Measurements from ENCODE around the gene EIF3L. TPM values are rescaled to one million over a fixed set of nuclear protein-coding genes. Genes with fewer than 3 reads are reported as not detected.

Gene EIF3L
- total RNA-seq, 2 donors from 2014 or later = 362 to 388 TPM

DNA sequence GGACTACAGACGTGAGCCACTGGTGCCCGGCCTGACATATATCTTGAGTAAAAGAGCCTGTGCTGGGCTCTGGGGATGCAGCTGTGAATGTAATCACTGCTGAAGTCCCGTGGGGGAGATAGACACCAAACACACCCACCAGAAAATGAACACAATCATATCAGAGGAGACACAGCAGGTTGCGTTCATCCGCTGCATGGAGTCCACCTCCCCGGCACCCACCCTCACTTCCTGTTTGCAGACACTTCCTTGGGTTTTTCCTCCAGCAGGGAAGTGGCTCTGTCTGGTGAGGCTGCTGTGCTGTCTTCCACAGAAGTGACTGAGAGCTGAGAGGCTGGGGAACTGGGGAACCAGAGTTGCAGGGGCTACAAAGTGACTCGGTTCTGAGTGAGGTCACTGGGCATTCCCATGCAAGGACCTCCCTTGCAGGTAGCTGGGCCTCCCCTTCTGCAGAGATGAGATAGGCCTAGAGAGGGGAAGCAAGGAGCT is 64.1 kb downstream of the EIF3L start:
- ATAC-seq = no peak
- intact Hi-C loops (cut with DNase I, micrococcal nuclease) = no loop called here

GRCh38 chr22:37916311-37916710 is 67.1 kb downstream of the EIF3L start:
- intact Hi-C loops (cut with DNase I, micrococcal nuclease) = no loop called here
- DNase-seq (no peak), ATAC-seq (no peak)

More for the DNA sequence above, 64.1 kb downstream of the EIF3L start:
- DNase-seq = no peak

- intact Hi-C loops (cut with DNase I, micrococcal nuclease) = no loop called here
- ATAC-seq (no peak), DNase-seq (no peak)
These were observed 68.8 kb downstream of the EIF3L start for GRCh38 chr22:37917874-37918548.

GRCh38 chr22:37918580-37919270 is 69.5 kb downstream of the EIF3L start:
- ATAC-seq (no peak), DNase-seq (no peak)
- intact Hi-C loops (cut with DNase I, micrococcal nuclease) = no loop called here

DNA sequence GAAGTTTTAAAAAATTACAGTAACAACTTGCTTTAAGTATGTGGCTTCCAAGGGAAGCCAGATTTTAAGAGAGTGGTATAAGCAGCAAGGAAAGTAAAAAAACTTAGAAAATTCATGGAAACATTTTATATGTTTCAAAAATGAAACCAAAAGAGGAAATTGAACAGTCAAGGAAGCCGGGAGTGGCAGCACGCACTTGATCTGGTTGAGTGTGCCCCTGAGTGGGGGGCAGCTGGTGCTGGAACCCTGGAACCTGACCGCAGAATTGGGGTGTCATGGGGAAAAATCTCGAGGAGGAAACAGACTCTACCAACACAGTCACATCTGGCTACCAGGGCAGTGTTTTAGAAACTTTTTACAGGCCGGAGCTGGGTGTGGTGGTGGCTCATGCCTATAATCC is 70.9 kb downstream of the EIF3L start:
- DNase-seq (no peak), ATAC-seq (no peak)
- intact Hi-C loops (cut with DNase I, micrococcal nuclease) = no loop called here

GRCh38 chr22:37922191-37922590 is 73.0 kb downstream of the EIF3L start:
- intact Hi-C loops (cut with DNase I, micrococcal nuclease) = no loop called here
- DNase-seq = no peak
- no peak for ATAC-seq

- intact Hi-C loops (cut with DNase I, micrococcal nuclease) = no loop called here
- DNase-seq (no peak), ATAC-seq (no peak)
These were observed 74.7 kb downstream of the EIF3L start for GRCh38 chr22:37923927-37924326.

DNA sequence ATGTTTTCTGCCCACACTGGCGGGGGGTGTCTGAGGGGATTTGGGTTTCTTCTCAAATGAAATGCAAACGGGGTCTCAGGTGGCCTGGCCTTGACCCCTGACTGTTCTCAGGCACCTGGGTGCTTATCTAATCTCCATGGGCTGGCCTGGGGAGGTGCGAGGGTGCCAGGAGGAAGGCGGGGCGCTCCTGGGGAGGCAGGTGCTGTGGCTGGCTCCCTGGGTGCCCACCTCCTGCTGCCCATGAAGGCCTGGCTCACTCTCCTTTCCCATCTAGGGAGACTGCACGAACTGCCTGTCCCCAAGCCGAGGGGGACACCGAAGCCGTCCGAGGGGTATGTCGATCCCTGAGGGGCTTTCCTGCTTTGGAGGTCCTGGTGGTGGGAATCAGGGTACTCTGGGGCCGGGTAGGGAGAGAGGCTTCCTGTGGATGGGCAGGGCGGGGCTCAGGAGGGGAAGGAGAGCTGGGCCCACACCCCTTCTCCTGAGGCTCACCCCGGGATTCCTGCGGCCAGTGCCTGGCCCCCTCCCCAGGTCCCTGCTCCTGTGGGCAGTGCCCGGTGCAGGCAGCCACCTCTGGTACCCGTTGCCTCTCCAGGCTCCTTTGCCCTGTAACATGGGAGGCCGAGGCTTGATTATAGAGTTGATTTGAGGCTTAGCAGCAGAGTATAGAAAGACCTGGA is 75.3 kb downstream of the EIF3L start:
- intact Hi-C loops (cut with DNase I, micrococcal nuclease) = no loop called here
- ATAC-seq (no peak), DNase-seq (no peak)

GRCh38 chr22:37925330-37925729 is 76.1 kb downstream of the EIF3L start:
- intact Hi-C loops (cut with DNase I, micrococcal nuclease) = no loop called here
- DNase-seq (no peak), ATAC-seq (no peak)

GRCh38 chr22:37925767-37926166 is 76.5 kb downstream of the EIF3L start:
- ATAC-seq (no peak), DNase-seq (no peak)
- intact Hi-C loops (cut with DNase I, micrococcal nuclease) = no loop called here

- intact Hi-C loops (cut with DNase I, micrococcal nuclease) = no loop called here
These were observed 77.1 kb downstream of the EIF3L start for GRCh38 chr22:37926358-37926757.

GRCh38 chr22:37926771-37927636 is 77.8 kb downstream of the EIF3L start:
- DNase-seq = no peak
- no peak for ATAC-seq
- intact Hi-C loops (cut with DNase I, micrococcal nuclease) = no loop called here

More at GRCh38 chr22:37926358-37926757, 77.1 kb downstream of the EIF3L start:
- DNase-seq (no peak), ATAC-seq (no peak)

GRCh38 chr22:37927637-37927936 is 78.4 kb downstream of the EIF3L start:
- intact Hi-C loops (cut with DNase I, micrococcal nuclease) = no loop called here
- DNase-seq (no peak), ATAC-seq (no peak)

GRCh38 chr22:37929390-37929789 is 80.2 kb downstream of the EIF3L start:
- ATAC-seq = no peak
- no peak for DNase-seq

GRCh38 chr22:37930270-37930951 is 81.2 kb downstream of the EIF3L start:
- intact Hi-C loops (cut with DNase I, micrococcal nuclease) = no loop called here
- DNase-seq (no peak), ATAC-seq (no peak)

More at GRCh38 chr22:37929390-37929789, 80.2 kb downstream of the EIF3L start:
- intact Hi-C loops (cut with DNase I, micrococcal nuclease) = no loop called here

DNA sequence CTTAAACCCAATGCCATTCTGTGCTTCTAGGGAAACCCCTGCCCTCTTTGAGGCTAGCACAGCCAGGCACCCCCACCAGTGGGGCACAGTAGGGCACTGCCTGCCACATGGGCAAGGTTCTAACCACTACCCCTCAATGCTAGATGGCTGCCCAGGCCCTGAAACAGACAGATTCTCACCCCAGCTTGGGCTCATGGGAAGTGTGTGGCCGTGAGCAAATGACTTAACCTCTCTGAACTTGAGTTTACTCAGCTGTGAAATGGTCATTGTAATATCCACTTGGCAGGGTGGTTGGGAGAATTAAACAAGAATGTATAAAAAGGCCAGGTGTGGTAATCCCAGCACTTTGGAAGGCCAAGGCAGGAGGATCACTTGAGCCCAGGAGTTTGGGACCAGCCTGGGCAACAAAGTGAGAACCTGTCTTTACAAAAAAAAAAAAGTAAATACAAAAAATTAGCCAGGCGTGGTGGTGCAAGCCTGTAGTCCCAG is 81.8 kb downstream of the EIF3L start:
- intact Hi-C loops (cut with DNase I, micrococcal nuclease) = no loop called here
- ATAC-seq = no peak

GRCh38 chr22:37931893-37932389 is 82.7 kb downstream of the EIF3L start:
- DNase-seq (no peak), ATAC-seq (no peak)

More for the DNA sequence above, 81.8 kb downstream of the EIF3L start:
- DNase-seq = no peak

GRCh38 chr22:37932401-37932800 is 83.2 kb downstream of the EIF3L start:
- ATAC-seq (no peak), DNase-seq (no peak)
- intact Hi-C loops (cut with DNase I, micrococcal nuclease) = no loop called here

More at GRCh38 chr22:37931893-37932389, 82.7 kb downstream of the EIF3L start:
- intact Hi-C loops (cut with DNase I, micrococcal nuclease) = no loop called here

Data from left colon (tissue), 2 donors.